Upper lobe of left lung (tissue), 4 donors: Measurements from ENCODE around the gene LILRB2.
"Not testable (repeated sequence)": the region's sequence is repeated elsewhere in the genome, so short reads cannot be mapped to it uniquely, and the experiment has no call there.

Source experiments
- EP300 ChIP-seq, 4 donors: sonication (generic); formaldehyde crosslinking; IDR thresholded peaks; one replicate each; pipeline ENCODE4 v1.5.1; 2017; ENCODE audit warnings: antibody characterized with exemption in 4 of 4, control low read depth in 2 of 4
- POLR2A ChIP-seq, 4 donors: fragments of 450-650 bp; IDR thresholded peaks; one replicate each; pipeline ENCODE4 v1.5.1; 2016 to 2017; ENCODE audit warnings: antibody characterized with exemption in 4 of 4, mild to moderate bottlenecking in 2 of 4
- POLR2AphosphoS5 ChIP-seq, 2 donors: sonication (generic); formaldehyde crosslinking; IDR thresholded peaks; one replicate each; pipeline ENCODE4 v1.5.1; 2017; ENCODE audit warnings: antibody characterized with exemption in 2 of 2
- TF ChIP-seq, protein P1 (sequence below), 6 experiments: fragments of 450-650 bp in 4 of 6; fragments of 200-600 bp in 2 of 6; sonication (generic) in 2 of 6; IDR thresholded peaks; one replicate each; pipeline ENCODE4 v1.5.1; 2016 to 2019; ENCODE audit warnings: antibody characterized with exemption in 6 of 6

- not testable (repeated sequence) for TF ChIP-seq POLR2A, POLR2AphosphoS5, EP300 (IDR thresholded peaks at IDR 0.05)
- TF ChIP-seq, protein P1, sequence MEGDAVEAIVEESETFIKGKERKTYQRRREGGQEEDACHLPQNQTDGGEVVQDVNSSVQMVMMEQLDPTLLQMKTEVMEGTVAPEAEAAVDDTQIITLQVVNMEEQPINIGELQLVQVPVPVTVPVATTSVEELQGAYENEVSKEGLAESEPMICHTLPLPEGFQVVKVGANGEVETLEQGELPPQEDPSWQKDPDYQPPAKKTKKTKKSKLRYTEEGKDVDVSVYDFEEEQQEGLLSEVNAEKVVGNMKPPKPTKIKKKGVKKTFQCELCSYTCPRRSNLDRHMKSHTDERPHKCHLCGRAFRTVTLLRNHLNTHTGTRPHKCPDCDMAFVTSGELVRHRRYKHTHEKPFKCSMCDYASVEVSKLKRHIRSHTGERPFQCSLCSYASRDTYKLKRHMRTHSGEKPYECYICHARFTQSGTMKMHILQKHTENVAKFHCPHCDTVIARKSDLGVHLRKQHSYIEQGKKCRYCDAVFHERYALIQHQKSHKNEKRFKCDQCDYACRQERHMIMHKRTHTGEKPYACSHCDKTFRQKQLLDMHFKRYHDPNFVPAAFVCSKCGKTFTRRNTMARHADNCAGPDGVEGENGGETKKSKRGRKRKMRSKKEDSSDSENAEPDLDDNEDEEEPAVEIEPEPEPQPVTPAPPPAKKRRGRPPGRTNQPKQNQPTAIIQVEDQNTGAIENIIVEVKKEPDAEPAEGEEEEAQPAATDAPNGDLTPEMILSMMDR (IDR thresholded peaks at IDR 0.05) = not testable (repeated sequence)
These were observed 38.7 kb downstream of the LILRB2 start for GRCh38 chr19:54242234-54242633.
